Breast epithelium (tissue), 3 donors: ENCODE data around the gene MYRF.
A peak's percentile ranks its signal among the peaks of the same experiment; 100 is the strongest.

Source experiments
- POLR2AphosphoS5 ChIP-seq, 3 donors: sonication (generic); formaldehyde crosslinking; IDR thresholded peaks; one replicate each; pipeline ENCODE4 v1.6.1; 2017; ENCODE audit warnings: antibody characterized with exemption in 3 of 3
- TF ChIP-seq, protein P1 (sequence below), 3 donors: fragments of 450-650 bp; IDR thresholded peaks; one replicate each; pipeline ENCODE4 v1.5.1; 2016 to 2017; ENCODE audit warnings: antibody characterized with exemption in 3 of 3, mild to moderate bottlenecking in 3 of 3, moderate library complexity in 3 of 3

GRCh38 chr11:61816736-61817455, 64.5 kb downstream of the MYRF start, which contains the start of gene FADS1:
- TF ChIP-seq, protein P1, sequence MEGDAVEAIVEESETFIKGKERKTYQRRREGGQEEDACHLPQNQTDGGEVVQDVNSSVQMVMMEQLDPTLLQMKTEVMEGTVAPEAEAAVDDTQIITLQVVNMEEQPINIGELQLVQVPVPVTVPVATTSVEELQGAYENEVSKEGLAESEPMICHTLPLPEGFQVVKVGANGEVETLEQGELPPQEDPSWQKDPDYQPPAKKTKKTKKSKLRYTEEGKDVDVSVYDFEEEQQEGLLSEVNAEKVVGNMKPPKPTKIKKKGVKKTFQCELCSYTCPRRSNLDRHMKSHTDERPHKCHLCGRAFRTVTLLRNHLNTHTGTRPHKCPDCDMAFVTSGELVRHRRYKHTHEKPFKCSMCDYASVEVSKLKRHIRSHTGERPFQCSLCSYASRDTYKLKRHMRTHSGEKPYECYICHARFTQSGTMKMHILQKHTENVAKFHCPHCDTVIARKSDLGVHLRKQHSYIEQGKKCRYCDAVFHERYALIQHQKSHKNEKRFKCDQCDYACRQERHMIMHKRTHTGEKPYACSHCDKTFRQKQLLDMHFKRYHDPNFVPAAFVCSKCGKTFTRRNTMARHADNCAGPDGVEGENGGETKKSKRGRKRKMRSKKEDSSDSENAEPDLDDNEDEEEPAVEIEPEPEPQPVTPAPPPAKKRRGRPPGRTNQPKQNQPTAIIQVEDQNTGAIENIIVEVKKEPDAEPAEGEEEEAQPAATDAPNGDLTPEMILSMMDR (IDR thresholded peaks at IDR 0.05), result peak in 1 of 3 donors; percentile 15
- TF ChIP-seq POLR2AphosphoS5 (IDR thresholded peaks at IDR 0.05), result peak in 2 of 3 donors; percentile 4 to 53
